Stimulated activated effector memory CD8-positive, alpha-beta T cell treated with anti-CD3 and anti-CD28 coated beads, Interleukin-12 subunit alpha, Interleukin-12 subunit beta, amount 100 ng/mL, for 72 hours (primary cell): ENCODE data around the gene PIP4K2A.

Experiments
- ATAC-seq: fragments of 150-1000 bp; cut with Tn5 transposase; 2 replicates; pipeline ENCODE4 v1.10.0; 2021
- DNase-seq, 2 donors: peaks; one replicate each; pipeline ENCODE4 v3.0.0; 2021 to 2022; ENCODE audit warnings: low spot score in 2 of 2
- H3K27ac Mint-ChIP-seq: one replicate; pipeline ENCODE4 v1.8.0; 2022; ENCODE audit warnings: mild to moderate bottlenecking, mixed read lengths
- H3K36me3 Mint-ChIP-seq: one replicate; pipeline ENCODE4 v1.8.0; 2022; ENCODE audit warnings: mild to moderate bottlenecking, mixed read lengths
- H3K4me1 Mint-ChIP-seq: one replicate; pipeline ENCODE4 v1.8.0; 2022; ENCODE audit warnings: mixed read lengths
- H3K4me3 Mint-ChIP-seq: one replicate; pipeline ENCODE4 v1.8.0; 2022; ENCODE audit warnings: mild to moderate bottlenecking, mixed read lengths
- H3K9me3 Mint-ChIP-seq: one replicate; pipeline ENCODE4 v1.8.0; 2022; ENCODE audit warnings: mixed read lengths

Gene PIP4K2A

DNA sequence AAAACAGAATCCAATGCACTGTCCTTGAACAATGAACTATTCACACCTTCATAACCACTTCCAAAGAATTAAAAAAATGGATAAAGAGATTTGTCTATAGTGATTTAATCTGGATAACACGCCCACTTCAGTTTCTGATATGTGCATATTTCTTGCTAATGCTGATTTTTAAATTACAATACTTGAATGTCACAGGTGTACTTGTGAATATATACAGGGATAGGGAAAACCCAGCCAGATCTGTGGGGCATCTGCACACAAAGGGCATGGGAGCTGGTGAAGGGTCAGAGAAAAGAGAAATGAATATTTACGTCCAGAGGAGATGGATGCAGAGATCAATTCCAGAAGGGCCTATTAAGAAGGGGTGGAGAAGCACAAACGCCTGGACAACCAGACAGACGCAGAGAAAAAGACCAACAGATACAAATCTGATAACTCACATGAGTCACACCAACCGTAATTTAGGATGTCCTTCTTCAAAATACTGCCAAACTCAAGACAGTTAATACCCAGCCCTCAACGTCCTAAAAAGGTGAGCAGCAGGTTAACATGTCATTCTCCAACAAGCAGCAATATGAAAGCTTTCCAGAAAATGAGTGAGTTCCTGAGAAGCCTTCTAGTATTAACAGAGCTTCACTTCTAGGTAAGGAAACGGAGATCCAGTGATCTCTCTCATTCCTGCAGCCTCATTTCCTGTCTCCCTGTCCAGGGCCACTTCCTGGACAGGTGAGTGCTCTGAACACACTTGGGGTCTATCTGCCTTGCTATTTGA is 41.9 kb downstream of the PIP4K2A start:
- Mint-ChIP-seq H3K4me3 (peak overlapping the region; percentile 45), H3K27ac (peak overlapping the region; percentile 86), H3K36me3 (peaks cover 7% of the 10 kb centered on the region), H3K4me1 (peaks cover 86% of the 10 kb centered on the region), H3K9me3 (no peaks in the 10 kb centered on the region)
- no peak for ATAC-seq
- peak in 1 of 2 donors; percentile 40 for DNase-seq

DNA sequence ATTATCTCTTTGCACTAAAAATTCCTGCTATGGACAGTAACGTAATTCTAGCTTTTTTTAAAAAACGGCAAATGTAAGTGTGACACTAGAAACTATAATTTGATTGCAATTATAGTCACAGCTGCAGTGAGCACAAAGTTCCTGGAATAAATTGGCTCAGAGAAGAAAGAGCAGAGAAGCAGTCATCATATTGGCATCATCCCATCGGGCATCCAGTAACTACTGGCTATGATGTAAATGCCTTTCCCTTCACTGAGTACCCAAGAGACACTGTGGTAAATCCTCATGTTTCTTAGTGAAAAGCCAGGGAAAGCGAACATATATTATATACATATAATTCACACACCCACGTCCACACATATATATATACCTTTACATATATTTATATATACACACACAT is 43.6 kb downstream of the PIP4K2A start:
- Mint-ChIP-seq H3K4me1 (peaks cover 79% of the 10 kb centered on the region), H3K36me3 (peaks cover 13% of the 10 kb centered on the region), H3K27ac (peak overlapping the region; percentile 86), H3K4me3 (no peak overlapping the region), H3K9me3 (no peaks in the 10 kb centered on the region)
- DNase-seq (no peak), ATAC-seq (no peak)

DNA sequence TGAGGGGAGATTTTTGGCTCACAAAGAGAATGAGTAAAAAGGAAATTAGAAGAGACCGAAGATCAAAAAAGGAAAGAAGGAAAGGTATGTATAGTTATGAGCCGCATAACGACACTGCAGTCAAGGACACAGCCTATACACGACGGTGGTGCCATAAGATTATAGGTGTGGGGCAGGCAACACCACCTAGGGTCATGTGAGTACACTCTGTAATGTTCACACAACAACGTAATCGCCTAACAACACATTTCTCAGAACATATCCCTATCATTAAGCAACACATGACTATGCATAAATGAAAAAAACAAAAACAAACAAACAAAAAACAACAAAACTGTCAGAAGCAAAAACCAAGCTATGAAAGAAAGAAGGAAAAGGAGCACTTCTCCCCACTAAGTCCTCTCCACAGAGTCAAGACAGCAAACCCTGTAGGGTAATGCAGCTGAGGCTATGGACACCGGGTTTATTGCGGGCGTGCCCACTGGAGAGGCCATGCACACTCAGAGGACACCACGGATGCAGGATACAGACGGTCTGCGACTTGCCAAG is 45.1 kb downstream of the PIP4K2A start:
- peaks cover 13% of the 10 kb centered on the region for H3K36me3 Mint-ChIP-seq
- H3K9me3 Mint-ChIP-seq, result no peaks in the 10 kb centered on the region
- peak overlapping the region; percentile 67 for H3K27ac Mint-ChIP-seq
- peak; percentile 72 for ATAC-seq
- peak overlapping the region; percentile 54 for H3K4me3 Mint-ChIP-seq
- peaks cover 73% of the 10 kb centered on the region for H3K4me1 Mint-ChIP-seq
- DNase-seq, result peak in 1 of 2 donors; percentile 47

DNA sequence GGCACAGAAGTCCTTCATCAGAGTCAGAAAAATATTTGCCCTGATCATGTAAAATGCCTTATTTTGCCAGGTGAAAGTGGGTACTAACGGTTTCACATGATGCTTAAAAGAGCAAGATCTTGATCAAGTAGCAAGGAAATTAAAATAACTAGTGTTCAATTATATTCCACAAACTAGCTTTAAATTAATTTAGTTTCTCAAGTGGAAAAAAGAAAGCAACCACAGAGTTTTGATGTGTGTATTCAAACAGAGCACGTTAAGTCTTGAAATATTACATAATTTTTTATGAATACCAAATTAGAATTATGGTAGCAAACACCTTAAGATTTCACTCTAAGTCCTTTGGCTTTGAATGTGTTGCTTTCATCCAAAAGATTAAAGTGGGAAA is 47.3 kb downstream of the PIP4K2A start:
- DNase-seq, result no peak
- Mint-ChIP-seq H3K4me1 (peaks cover 73% of the 10 kb centered on the region), H3K9me3 (no peaks in the 10 kb centered on the region), H3K4me3 (peak overlapping the region; percentile 54), H3K36me3 (peaks cover 6% of the 10 kb centered on the region), H3K27ac (peak overlapping the region; percentile 90)
- ATAC-seq, result no peak

DNA sequence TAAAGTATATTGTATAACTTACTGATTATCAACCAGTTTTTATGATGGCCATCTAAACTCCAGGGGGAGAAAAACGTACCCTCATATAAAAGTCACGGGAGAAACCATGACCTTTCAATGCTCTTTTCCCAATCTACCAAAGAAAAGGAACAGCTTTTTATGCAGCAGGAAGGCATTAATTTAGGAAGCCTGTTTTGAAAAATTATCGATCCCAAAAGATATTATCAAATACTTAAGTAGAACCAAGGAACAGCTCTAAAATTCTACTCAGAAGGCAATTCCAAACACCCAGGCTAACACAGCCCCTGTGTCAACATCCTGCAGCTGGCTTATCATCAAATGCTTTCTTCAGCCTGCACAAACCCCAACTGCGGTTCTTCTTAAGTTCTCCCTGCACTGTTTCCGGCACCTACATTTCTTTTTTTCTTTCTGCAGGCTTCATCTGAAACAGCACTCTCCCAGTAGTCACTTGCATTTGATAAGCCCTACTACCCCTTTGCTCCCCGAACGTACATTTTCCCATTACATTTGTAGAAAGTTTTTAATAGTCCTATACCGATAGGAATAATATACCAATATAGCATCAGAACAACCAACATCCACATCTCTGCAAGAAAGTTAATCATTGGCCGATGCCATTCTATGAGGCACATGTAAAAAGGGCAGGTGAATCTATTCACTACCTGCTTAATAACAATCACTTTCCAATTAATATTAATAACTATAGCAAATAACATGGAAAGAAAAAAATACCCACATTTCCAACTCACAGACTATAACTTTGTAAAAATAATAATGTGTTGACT is 47.9 kb downstream of the PIP4K2A start:
- peak in 1 of 2 donors; percentile 58 for DNase-seq

DNA sequence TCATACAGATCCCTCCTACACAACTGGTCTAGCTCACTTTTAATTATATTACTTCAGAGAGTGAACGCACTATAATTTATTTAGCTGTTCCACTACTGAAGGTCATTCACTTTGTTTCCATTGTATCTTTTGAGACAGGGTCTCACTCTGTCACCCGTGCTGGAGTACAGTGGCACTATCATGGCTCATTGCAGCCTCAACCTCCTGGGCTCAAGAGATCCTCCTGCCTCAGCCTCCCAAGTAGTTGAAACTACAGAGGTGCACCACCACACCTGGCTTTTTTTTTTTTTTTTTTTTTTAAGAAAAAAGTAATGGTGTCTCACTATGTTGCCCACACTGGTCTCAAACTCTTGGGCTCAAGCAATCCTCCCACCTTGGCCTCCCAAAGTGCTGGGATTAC is 49.0 kb downstream of the PIP4K2A start:
- peak in 1 of 2 donors; percentile 43 for DNase-seq
- peak overlapping the region; percentile 86 for H3K27ac Mint-ChIP-seq
- no peaks in the 10 kb centered on the region for H3K9me3 Mint-ChIP-seq
- H3K4me3 Mint-ChIP-seq, result peak overlapping the region; percentile 9
- H3K4me1 Mint-ChIP-seq, result peaks cover 72% of the 10 kb centered on the region
- peaks cover 6% of the 10 kb centered on the region for H3K36me3 Mint-ChIP-seq
- ATAC-seq, result no peak

More for the DNA sequence above, 47.9 kb downstream of the PIP4K2A start:
- peaks cover 6% of the 10 kb centered on the region for H3K36me3 Mint-ChIP-seq
- peak; percentile 93 for ATAC-seq
- no peaks in the 10 kb centered on the region for H3K9me3 Mint-ChIP-seq
- H3K4me1 Mint-ChIP-seq, result peaks cover 73% of the 10 kb centered on the region
- H3K27ac Mint-ChIP-seq, result peak overlapping the region; percentile 90
- peak overlapping the region; percentile 54 for H3K4me3 Mint-ChIP-seq

DNA sequence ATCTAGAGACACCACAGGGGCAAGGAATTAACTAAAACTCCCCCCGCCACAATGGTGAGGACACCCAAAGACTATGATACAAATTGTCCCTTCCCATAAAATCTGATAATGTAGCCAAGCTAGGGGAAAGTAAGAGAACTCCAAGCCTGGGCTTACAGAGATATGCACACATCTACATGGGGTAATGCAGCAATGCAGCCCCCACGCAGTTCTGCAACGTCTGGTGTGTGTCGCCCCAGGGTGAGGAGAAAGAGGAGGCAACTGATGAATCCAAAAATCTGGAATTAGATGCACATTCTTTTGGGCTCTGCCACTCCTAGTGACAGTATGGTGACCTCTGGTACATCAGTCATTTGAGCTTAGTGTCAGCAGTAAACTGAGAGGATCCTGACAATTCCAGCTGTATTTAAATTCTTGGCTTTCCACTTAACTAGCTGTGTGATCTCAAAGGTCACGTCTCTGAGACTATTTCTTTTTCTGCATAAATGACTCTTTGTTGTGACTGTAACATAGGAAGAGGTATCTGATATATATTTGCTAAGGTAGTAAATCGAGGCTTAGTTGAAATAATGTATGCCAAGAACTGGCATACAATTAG is 51.5 kb downstream of the PIP4K2A start:
- H3K36me3 Mint-ChIP-seq, result peaks cover 16% of the 10 kb centered on the region
- no peak for ATAC-seq
- peaks cover 81% of the 10 kb centered on the region for H3K4me1 Mint-ChIP-seq
- peak in 1 of 2 donors; percentile 44 for DNase-seq
- H3K4me3 Mint-ChIP-seq, result peak overlapping the region; percentile 29
- H3K27ac Mint-ChIP-seq, result peak overlapping the region; percentile 75
- no peaks in the 10 kb centered on the region for H3K9me3 Mint-ChIP-seq

DNA sequence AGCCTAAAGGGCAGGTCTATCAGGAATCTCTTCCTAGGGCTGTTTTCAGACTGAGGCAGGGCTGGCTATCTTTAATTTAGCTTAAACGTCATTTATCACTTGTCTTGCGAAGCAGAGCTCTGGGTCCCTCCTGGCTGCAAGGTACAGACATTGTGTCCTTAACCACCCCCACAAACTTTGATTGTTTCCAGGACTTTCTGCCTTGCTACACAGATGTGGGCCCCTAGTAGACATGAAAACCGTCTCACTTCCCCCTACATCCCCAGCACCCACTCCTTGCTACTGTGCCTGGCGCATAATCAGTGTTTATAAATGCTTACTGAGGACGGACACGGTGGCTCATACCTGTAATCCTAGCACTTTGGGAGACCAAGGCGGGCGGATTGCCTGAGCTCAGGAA is 54.5 kb downstream of the PIP4K2A start:
- DNase-seq (peak in 1 of 2 donors; percentile 45), ATAC-seq (no peak)
- H3K9me3 Mint-ChIP-seq, result no peaks in the 10 kb centered on the region
- peak overlapping the region; percentile 22 for H3K4me3 Mint-ChIP-seq
- peaks cover 94% of the 10 kb centered on the region for H3K4me1 Mint-ChIP-seq
- H3K27ac Mint-ChIP-seq, result peak overlapping the region; percentile 75
- H3K36me3 Mint-ChIP-seq, result peaks cover 23% of the 10 kb centered on the region

DNA sequence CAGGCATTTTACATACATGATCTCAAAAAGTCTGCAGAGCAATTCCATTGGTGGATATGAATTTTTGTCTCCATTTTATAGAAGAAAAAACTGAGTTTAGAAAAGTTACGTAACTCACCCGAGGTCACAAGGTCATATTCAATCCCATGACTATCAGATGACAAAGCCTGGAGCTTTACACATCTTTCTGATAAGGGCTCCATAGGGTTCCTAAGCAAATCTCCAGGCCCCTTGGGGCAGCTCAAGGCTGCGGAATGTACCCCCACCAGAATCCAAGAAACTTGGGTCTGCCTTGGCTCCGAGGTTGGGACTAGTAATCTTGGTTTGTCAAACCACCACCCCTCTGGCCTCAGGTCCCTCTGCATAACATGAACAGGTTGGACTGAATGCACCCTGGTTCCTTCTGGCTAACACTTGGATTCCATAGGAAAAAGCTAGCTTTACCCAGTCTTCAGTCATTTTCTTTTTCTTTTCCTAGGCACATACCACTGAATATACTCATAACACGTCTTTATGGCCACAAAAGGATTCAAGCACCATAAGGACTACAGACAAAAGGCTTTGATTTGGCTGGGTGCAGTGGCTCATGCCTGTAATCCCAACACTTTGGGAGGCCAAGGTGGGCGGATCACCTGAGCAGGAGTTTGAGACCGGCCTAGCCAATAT is 55.5 kb downstream of the PIP4K2A start:
- Mint-ChIP-seq H3K27ac (peak overlapping the region; percentile 92), H3K4me1 (peaks cover 96% of the 10 kb centered on the region), H3K9me3 (no peaks in the 10 kb centered on the region), H3K4me3 (peak overlapping the region; percentile 81), H3K36me3 (peaks cover 23% of the 10 kb centered on the region)
- DNase-seq (no peak), ATAC-seq (no peak)

DNA sequence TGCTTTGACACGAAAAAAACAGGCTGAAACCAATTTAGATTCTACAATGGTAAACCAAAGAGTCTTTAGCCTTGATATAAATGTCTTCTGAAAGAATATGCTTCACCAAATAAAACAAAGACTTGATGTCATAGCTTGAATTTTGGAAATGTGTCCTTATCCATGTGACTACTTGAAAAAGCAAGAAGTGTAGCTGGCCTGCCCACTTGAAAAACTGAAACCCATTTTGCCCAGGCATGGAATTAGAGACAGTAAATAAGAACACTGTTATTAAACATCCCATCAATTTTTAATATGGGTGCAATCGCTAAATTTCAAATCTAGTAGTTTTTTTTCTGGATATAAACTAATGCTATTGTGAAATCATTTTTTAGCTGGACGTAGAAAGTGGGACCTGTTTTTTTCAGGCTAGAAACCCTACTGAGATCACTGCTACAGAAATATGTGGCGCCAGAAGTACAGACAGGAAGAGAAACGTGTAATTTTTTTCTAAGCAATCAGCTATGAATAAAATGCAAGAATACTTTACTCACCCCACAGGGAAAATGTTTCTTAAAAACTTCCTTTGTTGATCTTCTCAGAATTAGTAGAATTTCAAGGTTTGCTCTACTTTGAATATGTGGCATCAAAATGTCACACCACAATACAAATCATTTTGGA is 56.7 kb downstream of the PIP4K2A start:
- Mint-ChIP-seq H3K4me1 (peaks cover 94% of the 10 kb centered on the region), H3K36me3 (peaks cover 27% of the 10 kb centered on the region), H3K9me3 (no peaks in the 10 kb centered on the region), H3K27ac (peak overlapping the region; percentile 92), H3K4me3 (peak overlapping the region; percentile 81)
- no peak for DNase-seq
- ATAC-seq, result no peak

DNA sequence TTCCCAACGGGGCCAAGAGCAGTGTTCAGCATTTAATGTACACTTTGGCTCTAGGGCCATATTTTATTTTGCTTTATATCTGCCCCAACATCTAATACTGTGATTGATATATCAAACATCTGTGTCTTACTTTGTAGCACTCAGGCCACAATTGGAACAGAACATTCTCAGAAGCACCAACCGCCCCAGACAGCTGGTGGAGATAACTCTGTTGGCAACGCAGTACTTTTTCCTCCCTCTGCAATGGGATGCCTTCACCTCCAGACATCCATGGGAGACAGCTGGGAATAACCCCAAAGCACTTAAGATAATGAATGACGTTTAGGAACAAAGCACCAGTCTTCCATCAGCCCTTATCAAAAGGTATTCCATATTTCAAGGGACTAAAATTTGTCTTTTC is 57.4 kb downstream of the PIP4K2A start:
- Mint-ChIP-seq H3K36me3 (peaks cover 34% of the 10 kb centered on the region), H3K9me3 (no peaks in the 10 kb centered on the region), H3K4me3 (peak overlapping the region; percentile 81), H3K4me1 (peaks cover 92% of the 10 kb centered on the region), H3K27ac (peak overlapping the region; percentile 92)
- ATAC-seq, result no peak
- no peak for DNase-seq

DNA sequence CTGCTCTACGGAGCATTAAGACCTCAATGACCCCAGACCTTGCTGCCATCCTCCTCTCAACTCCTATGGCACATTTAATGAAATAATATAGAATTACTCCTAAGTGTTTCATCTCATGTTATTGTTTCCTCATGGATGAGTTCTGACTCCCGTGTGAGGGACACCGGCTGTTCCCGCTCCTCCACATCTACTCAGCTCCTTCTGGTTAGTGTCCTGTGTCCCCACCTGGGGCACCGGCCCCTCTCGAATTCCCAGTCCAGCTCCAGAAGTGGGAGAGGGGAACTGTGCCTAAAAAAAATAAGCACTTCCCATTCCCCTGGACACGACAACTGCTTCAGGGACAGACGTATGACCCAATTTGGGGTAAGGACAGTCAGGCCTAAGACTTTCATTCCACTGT is 58.3 kb downstream of the PIP4K2A start:
- Mint-ChIP-seq H3K27ac (peak overlapping the region; percentile 92), H3K4me3 (peak overlapping the region; percentile 81), H3K36me3 (peaks cover 43% of the 10 kb centered on the region), H3K9me3 (no peaks in the 10 kb centered on the region), H3K4me1 (peaks cover 92% of the 10 kb centered on the region)
- DNase-seq, result no peak
- ATAC-seq, result no peak

DNA sequence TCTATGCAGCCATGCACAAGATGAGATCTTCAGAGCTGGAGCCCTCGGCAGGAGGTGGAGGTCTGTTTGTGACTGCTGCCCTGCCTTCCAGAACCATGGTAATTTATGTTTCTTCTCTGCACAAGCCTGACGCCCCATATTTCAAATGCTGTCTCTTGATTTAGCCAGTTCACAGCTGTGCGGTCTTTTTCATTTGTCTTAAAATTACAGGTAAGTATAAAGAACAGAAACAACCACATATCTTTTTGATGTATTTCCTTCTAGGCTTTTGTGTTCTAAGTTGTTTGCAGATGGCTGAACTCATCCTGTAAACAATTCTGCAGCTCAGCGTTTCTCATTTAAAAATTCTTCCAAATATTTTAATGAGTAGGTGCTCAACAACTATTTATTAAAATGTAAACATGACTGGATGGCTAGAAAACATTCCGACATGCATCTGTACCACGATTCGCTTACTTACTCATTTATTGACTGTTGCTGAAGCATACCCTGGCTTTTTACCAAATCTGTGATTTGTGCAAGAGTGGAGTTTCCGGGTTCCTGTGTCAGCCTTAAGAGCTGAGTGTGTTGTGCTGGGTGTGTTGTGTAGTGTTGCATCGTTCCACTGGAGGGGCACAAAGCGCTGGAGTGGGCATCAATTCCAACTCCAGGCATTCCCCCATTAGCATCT is 58.9 kb downstream of the PIP4K2A start:
- Mint-ChIP-seq H3K27ac (peak overlapping the region; percentile 92), H3K36me3 (peaks cover 44% of the 10 kb centered on the region), H3K9me3 (no peaks in the 10 kb centered on the region), H3K4me1 (peaks cover 92% of the 10 kb centered on the region), H3K4me3 (peak overlapping the region; percentile 81)
- DNase-seq, result no peak
- ATAC-seq, result peak; percentile 71

DNA sequence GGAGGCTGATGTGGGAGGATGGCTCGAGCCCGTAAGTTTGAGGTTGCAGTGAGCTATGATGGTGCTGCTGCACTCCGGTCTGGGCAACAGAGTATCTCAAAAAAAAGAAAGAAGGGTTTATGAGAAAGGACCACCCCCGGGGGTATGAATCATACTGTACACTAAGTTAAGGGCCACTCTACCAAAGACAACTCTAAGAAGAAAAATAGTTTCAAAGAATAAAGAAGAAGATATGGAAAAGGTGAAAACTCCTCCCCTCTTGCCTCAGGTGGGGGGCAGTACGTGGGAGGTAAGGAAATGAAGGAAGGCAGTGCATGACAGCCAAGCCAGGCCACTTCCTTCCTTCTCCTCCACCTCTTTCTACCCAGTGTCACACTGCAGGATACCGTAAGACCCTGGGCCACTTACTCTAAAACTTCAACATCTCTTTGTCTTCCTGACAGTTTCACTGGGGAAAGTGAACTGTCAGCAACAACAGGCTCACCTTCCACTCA is 61.3 kb downstream of the PIP4K2A start:
- peak in 1 of 2 donors; percentile 73 for DNase-seq
- no peaks in the 10 kb centered on the region for H3K9me3 Mint-ChIP-seq
- peak; percentile 82 for ATAC-seq
- H3K4me3 Mint-ChIP-seq, result peak overlapping the region; percentile 81
- H3K27ac Mint-ChIP-seq, result peak overlapping the region; percentile 91
- peaks cover 45% of the 10 kb centered on the region for H3K36me3 Mint-ChIP-seq
- peaks cover 92% of the 10 kb centered on the region for H3K4me1 Mint-ChIP-seq
